Measurements from ENCODE around the gene DENND4C.
A peak's percentile ranks its signal among the peaks of the same experiment; 100 is the strongest.
"Not testable (repeated sequence)": the region's sequence is repeated elsewhere in the genome, so short reads cannot be mapped to it uniquely, and the experiment has no call there.

DENND4C gene

DNA sequence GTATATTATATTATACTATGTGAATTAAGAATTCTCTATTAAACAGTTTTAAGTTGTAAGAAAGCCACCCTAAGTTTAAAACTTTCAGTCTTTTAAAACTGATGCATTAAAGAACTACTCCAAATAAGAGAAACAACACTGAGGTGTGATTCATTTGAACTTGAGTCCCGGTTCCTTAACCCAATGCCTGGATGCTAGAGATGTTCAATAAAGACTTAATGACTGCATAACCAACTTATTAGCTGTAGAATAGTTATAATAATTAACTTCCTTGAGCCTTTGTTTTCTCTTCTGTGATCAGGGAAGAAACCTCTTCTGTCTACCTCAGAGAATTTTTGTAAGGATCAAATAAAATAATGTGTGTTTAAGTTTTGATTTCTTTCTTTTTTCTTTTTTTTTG lies 45.3 kb upstream of the DENND4C start:
- Histone ChIP-seq H3K9me3 (ENCODE audit: severe bottlenecking) (no peaks in the 10 kb centered on the region), H3K27ac (ENCODE audit: poor library complexity, severe bottlenecking) (peak overlapping the region; percentile 73), H3K27me3 (ENCODE audit: insufficient read depth, poor library complexity, severe bottlenecking) (no peaks in the 10 kb centered on the region), H3K4me1 (ENCODE audit: insufficient read depth, poor library complexity, severe bottlenecking) (peaks cover 29% of the 10 kb centered on the region), H3K4me3 (ENCODE audit: severe bottlenecking) (no peak overlapping the region), H3K36me3 (ENCODE audit: low read depth) (no peaks in the 10 kb centered on the region)
- no peak for DNase-seq (ENCODE audit: low spot score)
- ATAC-seq (ENCODE audit: low read depth): no peak
- TF ChIP-seq CTCF (IDR thresholded peaks at IDR 0.05; ENCODE audit: poor library complexity, severe bottlenecking): no peak

DNA sequence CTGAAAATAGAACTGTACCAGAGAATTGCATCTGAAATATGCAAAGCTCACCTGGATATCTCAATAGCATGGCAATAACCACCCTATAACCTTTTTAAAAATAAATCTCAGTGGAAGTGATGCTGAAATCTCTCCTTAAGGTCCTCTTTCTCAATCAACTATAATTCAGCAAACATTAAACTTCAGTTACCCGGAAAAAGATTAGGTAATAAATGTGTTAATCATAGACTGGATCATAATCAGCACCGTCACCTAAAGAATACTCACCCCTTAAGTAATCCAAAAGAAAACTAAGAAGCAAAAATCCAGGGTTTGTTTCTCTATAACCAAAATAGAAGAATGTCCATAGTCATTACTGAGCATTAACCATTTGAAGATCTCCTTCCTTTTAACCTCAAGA lies 44.3 kb upstream of the DENND4C start:
- Histone ChIP-seq H3K4me3 (ENCODE audit: severe bottlenecking) (no peak overlapping the region), H3K27ac (ENCODE audit: poor library complexity, severe bottlenecking) (peak overlapping the region; percentile 73), H3K36me3 (ENCODE audit: low read depth) (no peaks in the 10 kb centered on the region), H3K4me1 (ENCODE audit: insufficient read depth, poor library complexity, severe bottlenecking) (peaks cover 29% of the 10 kb centered on the region), H3K9me3 (ENCODE audit: severe bottlenecking) (no peaks in the 10 kb centered on the region), H3K27me3 (ENCODE audit: insufficient read depth, poor library complexity, severe bottlenecking) (no peaks in the 10 kb centered on the region)
- ATAC-seq (ENCODE audit: low read depth): peak; percentile 26; the same call in 2 of the 3 replicates
- TF ChIP-seq CTCF (IDR thresholded peaks at IDR 0.05; ENCODE audit: poor library complexity, severe bottlenecking): no peak
- no peak for DNase-seq (ENCODE audit: low spot score)

- H3K9me3 ChIP-seq (ENCODE audit: severe bottlenecking): no peaks in the 10 kb centered on the region
- H3K4me1 ChIP-seq (ENCODE audit: insufficient read depth, poor library complexity, severe bottlenecking): peaks cover 25% of the 10 kb centered on the region
- no peaks in the 10 kb centered on the region for H3K36me3 ChIP-seq (ENCODE audit: low read depth)
- no peaks in the 10 kb centered on the region for H3K27me3 ChIP-seq (ENCODE audit: insufficient read depth, poor library complexity, severe bottlenecking)
- ATAC-seq (ENCODE audit: low read depth): no peak
- no peak overlapping the region for H3K27ac ChIP-seq (ENCODE audit: poor library complexity, severe bottlenecking)
- TF ChIP-seq CTCF (IDR thresholded peaks at IDR 0.05; ENCODE audit: poor library complexity, severe bottlenecking): no peak
- DNase-seq (ENCODE audit: low spot score): no peak
- H3K4me3 ChIP-seq (ENCODE audit: severe bottlenecking): no peak overlapping the region
These were observed 41.7 kb upstream of the DENND4C start for GRCh38 chr9:19188771-19189170.

- Histone ChIP-seq H3K9me3 (ENCODE audit: severe bottlenecking) (no peaks in the 10 kb centered on the region), H3K36me3 (ENCODE audit: low read depth) (no peaks in the 10 kb centered on the region), H3K27me3 (ENCODE audit: insufficient read depth, poor library complexity, severe bottlenecking) (no peaks in the 10 kb centered on the region), H3K4me1 (ENCODE audit: insufficient read depth, poor library complexity, severe bottlenecking) (no peaks in the 10 kb centered on the region), H3K27ac (ENCODE audit: poor library complexity, severe bottlenecking) (no peak overlapping the region), H3K4me3 (ENCODE audit: severe bottlenecking) (no peak overlapping the region)
- no peak for TF ChIP-seq CTCF (IDR thresholded peaks at IDR 0.05; ENCODE audit: poor library complexity, severe bottlenecking)
- ATAC-seq (ENCODE audit: low read depth): no peak
- DNase-seq (ENCODE audit: low spot score): no peak
These were observed 38.1 kb upstream of the DENND4C start for GRCh38 chr9:19192202-19193028.

- no peak for TF ChIP-seq CTCF (IDR thresholded peaks at IDR 0.05; ENCODE audit: poor library complexity, severe bottlenecking)
- no peaks in the 10 kb centered on the region for H3K27me3 ChIP-seq (ENCODE audit: insufficient read depth, poor library complexity, severe bottlenecking)
- no peaks in the 10 kb centered on the region for H3K9me3 ChIP-seq (ENCODE audit: severe bottlenecking)
- H3K4me1 ChIP-seq (ENCODE audit: insufficient read depth, poor library complexity, severe bottlenecking): no peaks in the 10 kb centered on the region
- DNase-seq (ENCODE audit: low spot score) (no peak), ATAC-seq (ENCODE audit: low read depth) (0 out of 3 replicates have a peak, but pooled peaks have one; percentile 38)
- no peak overlapping the region for H3K27ac ChIP-seq (ENCODE audit: poor library complexity, severe bottlenecking)
- H3K36me3 ChIP-seq (ENCODE audit: low read depth): no peaks in the 10 kb centered on the region
- no peak overlapping the region for H3K4me3 ChIP-seq (ENCODE audit: severe bottlenecking)
These were observed 37.5 kb upstream of the DENND4C start for GRCh38 chr9:19193029-19193324.

DNA sequence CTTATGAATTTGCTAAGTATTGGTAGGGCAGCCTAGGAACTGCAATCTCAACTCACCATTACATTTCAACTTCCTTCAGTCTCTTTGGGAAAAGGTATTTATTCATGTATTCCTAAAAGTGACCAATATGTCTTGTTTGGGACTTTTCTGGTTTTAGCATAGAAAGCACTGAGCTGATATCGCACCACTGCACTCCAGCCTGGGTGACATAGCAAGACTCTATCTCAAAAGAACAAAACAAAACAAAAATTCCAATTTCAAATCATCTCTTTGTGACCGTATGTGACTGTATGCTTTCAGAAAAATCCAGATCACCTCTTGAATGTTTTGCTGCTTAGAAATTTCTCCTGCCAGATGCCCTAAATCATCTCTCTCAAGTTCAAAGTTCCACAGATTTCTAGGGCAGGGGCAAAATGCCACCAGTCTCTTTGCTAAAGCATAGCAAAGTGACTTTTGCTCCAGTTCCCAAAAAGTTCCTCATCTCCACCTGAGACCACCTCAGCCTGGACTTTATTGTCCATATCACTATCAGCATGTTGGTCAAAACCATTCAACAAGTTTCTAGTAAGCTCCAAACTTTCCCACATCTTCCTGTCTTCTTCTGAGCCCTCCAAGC lies 37.0 kb upstream of the DENND4C start:
- H3K4me3 ChIP-seq (ENCODE audit: severe bottlenecking); H3K27me3 ChIP-seq (ENCODE audit: insufficient read depth, poor library complexity, severe bottlenecking); DNase-seq (ENCODE audit: low spot score); H3K36me3 ChIP-seq (ENCODE audit: low read depth); H3K27ac ChIP-seq (ENCODE audit: poor library complexity, severe bottlenecking); ATAC-seq (ENCODE audit: low read depth); H3K9me3 ChIP-seq (ENCODE audit: severe bottlenecking); H3K4me1 ChIP-seq (ENCODE audit: insufficient read depth, poor library complexity, severe bottlenecking): not testable (repeated sequence)
